C4-2B (cell line): ENCODE results near the gene NGDN.

Experiments used
- ZFX ChIP-seq: fragments of 450-650 bp; IDR thresholded peaks from 2 replicates; pipeline ENCODE4 v1.6.1; 2017
- TF ChIP-seq, protein P1 (sequence below): fragments of 450-650 bp; conservative IDR thresholded peaks from 2 replicates; pipeline ENCODE4 v1.5.1; 2017; ENCODE audit warnings: mild to moderate bottlenecking

DNA sequence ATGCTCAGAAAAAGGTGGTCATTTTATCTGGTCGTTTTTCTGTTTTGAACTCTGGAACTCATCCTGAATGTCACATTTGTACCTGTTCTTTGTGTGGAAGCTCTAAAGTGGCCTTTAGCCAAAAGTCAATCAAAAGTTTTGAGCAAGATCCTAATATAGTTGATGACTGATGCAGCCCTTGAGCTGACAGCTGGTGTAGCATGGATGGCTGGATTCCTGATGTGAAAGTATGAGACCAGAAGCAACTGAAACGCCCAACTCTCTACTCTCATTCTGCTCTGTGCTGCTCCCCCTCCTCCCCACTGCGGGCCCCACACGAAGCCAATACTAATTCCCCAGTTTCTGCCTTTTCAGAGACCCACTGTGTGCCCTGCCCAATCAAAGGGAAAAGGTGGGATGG is 23.7 kb upstream of the NGDN start:
- TF ChIP-seq, protein P1, sequence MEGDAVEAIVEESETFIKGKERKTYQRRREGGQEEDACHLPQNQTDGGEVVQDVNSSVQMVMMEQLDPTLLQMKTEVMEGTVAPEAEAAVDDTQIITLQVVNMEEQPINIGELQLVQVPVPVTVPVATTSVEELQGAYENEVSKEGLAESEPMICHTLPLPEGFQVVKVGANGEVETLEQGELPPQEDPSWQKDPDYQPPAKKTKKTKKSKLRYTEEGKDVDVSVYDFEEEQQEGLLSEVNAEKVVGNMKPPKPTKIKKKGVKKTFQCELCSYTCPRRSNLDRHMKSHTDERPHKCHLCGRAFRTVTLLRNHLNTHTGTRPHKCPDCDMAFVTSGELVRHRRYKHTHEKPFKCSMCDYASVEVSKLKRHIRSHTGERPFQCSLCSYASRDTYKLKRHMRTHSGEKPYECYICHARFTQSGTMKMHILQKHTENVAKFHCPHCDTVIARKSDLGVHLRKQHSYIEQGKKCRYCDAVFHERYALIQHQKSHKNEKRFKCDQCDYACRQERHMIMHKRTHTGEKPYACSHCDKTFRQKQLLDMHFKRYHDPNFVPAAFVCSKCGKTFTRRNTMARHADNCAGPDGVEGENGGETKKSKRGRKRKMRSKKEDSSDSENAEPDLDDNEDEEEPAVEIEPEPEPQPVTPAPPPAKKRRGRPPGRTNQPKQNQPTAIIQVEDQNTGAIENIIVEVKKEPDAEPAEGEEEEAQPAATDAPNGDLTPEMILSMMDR = no peak
- no peak for TF ChIP-seq ZFX
